Keratinocyte (primary cell): ENCODE data around the gene HMCES. TPM values are rescaled to one million over a fixed set of nuclear protein-coding genes. Genes with fewer than 3 reads are reported as not detected.

Experiments used
- DNase-seq: peaks from one replicate; pipeline ENCODE4 v3.0.0-alpha.2; 2011; ENCODE audit warnings: low read depth, missing footprints, low spot score
- FAIRE-seq: peaks from 2 replicates; lab custom pipeline; 2011; peaks lifted over from hg19 to GRCh38; lab: Jason Lieb, UNC
- H2AFZ ChIP-seq: 2 replicates; pipeline ENCODE4 v1.6.0; 2012; ENCODE audit warnings: low read length, control low read depth, inconsistent platforms; ENCODE audit not compliant: control insufficient read depth
- H3K27ac ChIP-seq: 2 replicates; pipeline ENCODE4 v1.5.1; 2011; ENCODE audit warnings: low read length; ENCODE audit not compliant: control insufficient read depth, insufficient read depth
- H3K27me3 ChIP-seq: 3 replicates; pipeline ENCODE4 v1.6.0; 2011; ENCODE audit warnings: low read length; ENCODE audit not compliant: control insufficient read depth, insufficient read depth; ENCODE audit errors: extremely low read depth
- H3K36me3 ChIP-seq, 2 experiments: 2 replicates in 1 of 2; 3 replicates in 1 of 2; pipeline ENCODE4 v1.5.1; 2011; ENCODE audit warnings: low read length in 2 of 2, mild to moderate bottlenecking in 1 of 2; ENCODE audit not compliant: control insufficient read depth in 2 of 2, insufficient read depth in 2 of 2; ENCODE audit errors: extremely low read depth in 1 of 2
- H3K4me1 ChIP-seq: 3 replicates; pipeline ENCODE4 v1.5.1; 2011; ENCODE audit warnings: low read length; ENCODE audit not compliant: control insufficient read depth, insufficient read depth; ENCODE audit errors: extremely low read depth
- H3K4me2 ChIP-seq: 3 replicates; pipeline ENCODE4 v1.6.0; 2011; ENCODE audit warnings: low read depth, low read length; ENCODE audit not compliant: control insufficient read depth, insufficient read depth; ENCODE audit errors: extremely low read depth
- H3K4me3 ChIP-seq, 3 experiments: fragments of 200-600 bp in 1 of 3; sonication (generic) in 1 of 3; 2 replicates in 2 of 3; 3 replicates in 1 of 3; pipeline ENCODE4 v1.5.1; 2011 to 2016; ENCODE audit warnings: low read length in 3 of 3, mild to moderate bottlenecking in 3 of 3, control low read depth in 2 of 3, inconsistent platforms in 1 of 3, low read depth in 1 of 3, mixed read lengths in 1 of 3, mixed run types in 1 of 3, moderate library complexity in 1 of 3; ENCODE audit not compliant: control insufficient read depth in 2 of 3, insufficient read depth in 2 of 3; ENCODE audit errors: extremely low read depth in 1 of 3
- H3K79me2 ChIP-seq: 2 replicates; pipeline ENCODE4 v1.6.0; 2012; ENCODE audit warnings: low read length; ENCODE audit not compliant: control insufficient read depth, insufficient read depth
- H3K9ac ChIP-seq: 3 replicates; pipeline ENCODE4 v1.6.0; 2011; ENCODE audit warnings: low read length; ENCODE audit not compliant: control insufficient read depth, insufficient read depth; ENCODE audit errors: extremely low read depth
- H3K9me1 ChIP-seq: 3 replicates; pipeline ENCODE4 v1.6.0; 2011; ENCODE audit warnings: low read length; ENCODE audit not compliant: control insufficient read depth, insufficient read depth; ENCODE audit errors: extremely low read depth
- H3K9me3 ChIP-seq: 2 replicates; pipeline ENCODE4 v1.5.1; 2012; ENCODE audit warnings: low read depth, low read length; ENCODE audit not compliant: control insufficient read depth
- H4K20me1 ChIP-seq: 3 replicates; pipeline ENCODE4 v1.6.0; 2011; ENCODE audit warnings: low read length; ENCODE audit not compliant: control insufficient read depth, insufficient read depth; ENCODE audit errors: extremely low read depth
- CTCF ChIP-seq, 3 experiments: IDR thresholded peaks in 1 of 3; conservative IDR thresholded peaks in 1 of 3; optimal IDR thresholded peaks in 1 of 3; 2 replicates in 2 of 3; 3 replicates in 1 of 3; pipeline versions ENCODE3 to v1.5.1; 2011; ENCODE audit warnings: low read length in 3 of 3, mild to moderate bottlenecking in 3 of 3, moderate library complexity in 2 of 3, control low read depth in 1 of 3, inconsistent platforms in 1 of 3; ENCODE audit not compliant: insufficient read depth in 2 of 3; ENCODE audit errors: extremely low read depth in 1 of 3
- EZH2 ChIP-seq: IDR thresholded peaks from one replicate; pipeline ENCODE4 v1.6.1; 2012; ENCODE audit warnings: inconsistent platforms, mild to moderate bottlenecking, low read length, moderate library complexity
- dilution Hi-C: fragments of 300-500 bp; cut with MboI; formaldehyde crosslinking; loops from one replicate; pipeline ENCODE4 v1.7.0; 2020; ENCODE audit warnings: low sequenced_read_pairs; ENCODE audit not compliant: extremely low pct_ligation_motif_present
- polyA plus RNA-seq, 5 experiments: library from polyadenylated mRNA; depleted of rRNA in 3 of 5; stranded (reverse) in 3 of 5; stranded (forward) in 1 of 5; unstranded in 1 of 5; fragments of >200 nt; gene quantifications; 1 replicate in 1 of 5; 2 replicates in 3 of 5; 3 replicates in 1 of 5; pipeline versions ENCODE4 v1.2.1 to v1.2.3, GENCODE V29; 2011 to 2012; ENCODE audit warnings: missing spikeins in 2 of 5, low read depth in 1 of 5, low replicate concordance in 1 of 5

The HMCES gene
- polyA plus RNA-seq, 1 donor (not counting 4 experiments of a cell fraction or from before 2014, with no cell fraction given), result 54.6 TPM

GRCh38 chr3:129325383-129325782 is 46.7 kb downstream of the HMCES start:
- dilution Hi-C loops, result no loop called here
- DNase-seq (no peak), FAIRE-seq (no peak)
- Histone ChIP-seq H3K27ac (no peak overlapping the region), H3K36me3 (no peaks in the 10 kb centered on the region), H3K4me2 (no peak overlapping the region), H3K9me1 (no peaks in the 10 kb centered on the region), H3K9ac (no peak overlapping the region), H3K4me3 (no peak overlapping the region), H3K9me3 (no peaks in the 10 kb centered on the region), H3K27me3 (no peaks in the 10 kb centered on the region), H3K4me1 (no peaks in the 10 kb centered on the region), H3K79me2 (no peaks in the 10 kb centered on the region), H2AFZ (no peak overlapping the region), H4K20me1 (no peaks in the 10 kb centered on the region)
- no peak for TF ChIP-seq CTCF (optimal IDR thresholded peaks at IDR 0.05 in 1 of 3, IDR thresholded peaks at IDR 0.05 in 1 of 3, conservative IDR thresholded peaks at IDR 0.05 in 1 of 3; ENCODE audit: extremely low read depth in 1 of 3, insufficient read depth in 2 of 3, low read length in 3 of 3)
- no peak for TF ChIP-seq EZH2

DNA sequence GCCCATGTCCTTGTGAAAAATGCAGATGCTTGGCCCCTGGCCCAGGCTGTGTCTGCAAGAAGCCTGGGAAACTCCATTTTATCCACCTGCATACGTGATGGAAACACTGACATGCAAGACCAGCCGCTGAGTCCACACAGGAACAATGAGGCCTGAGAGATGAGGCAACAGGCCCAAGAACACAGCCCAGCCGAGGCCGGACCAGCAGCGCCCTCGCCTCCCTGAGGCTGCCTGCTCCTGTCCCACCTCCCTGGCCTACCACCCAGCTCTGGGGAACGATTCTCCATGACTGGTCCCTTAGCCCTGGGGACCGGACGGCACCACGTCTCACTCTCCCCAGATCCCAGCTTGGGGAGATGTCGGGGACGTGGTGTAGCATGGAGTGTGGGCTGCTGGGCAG is 47.5 kb downstream of the HMCES start:
- H3K4me3 ChIP-seq, result no peak overlapping the region
- no peaks in the 10 kb centered on the region for H4K20me1 ChIP-seq
- H3K27me3 ChIP-seq, result no peaks in the 10 kb centered on the region
- H3K4me1 ChIP-seq, result no peaks in the 10 kb centered on the region
- dilution Hi-C loops, result no loop called here
- H3K9ac ChIP-seq, result no peak overlapping the region
- H3K4me2 ChIP-seq, result no peak overlapping the region
- H2AFZ ChIP-seq, result no peak overlapping the region
- H3K27ac ChIP-seq, result no peak overlapping the region
- H3K36me3 ChIP-seq, result no peaks in the 10 kb centered on the region
- no peak for FAIRE-seq
- no peaks in the 10 kb centered on the region for H3K79me2 ChIP-seq
- no peak for DNase-seq
- H3K9me3 ChIP-seq, result no peaks in the 10 kb centered on the region
- H3K9me1 ChIP-seq, result no peaks in the 10 kb centered on the region
- TF ChIP-seq EZH2 (no peak), CTCF (optimal IDR thresholded peaks at IDR 0.05 in 1 of 3, IDR thresholded peaks at IDR 0.05 in 1 of 3, conservative IDR thresholded peaks at IDR 0.05 in 1 of 3; ENCODE audit: extremely low read depth in 1 of 3, insufficient read depth in 2 of 3, low read length in 3 of 3) (no peak)
